GM10248 (cell line): ENCODE data around the gene KCND3.

Experiments used
- CTCF ChIA-PET: fragments of 300-600 bp; sonication (Branson Sonifier 250); formaldehyde crosslinking; extraction: SDS; loops from one replicate; lab custom pipeline; 2021; ENCODE audit warnings: antibody characterized with exemption; lab: Yijun Ruan, JAX
- POLR2A ChIA-PET: fragments of 350-650 bp; sonication (Branson Sonifier 250); formaldehyde crosslinking; extraction: SDS; loops from one replicate; lab custom pipeline; 2020; ENCODE audit warnings: antibody characterized with exemption; lab: Yijun Ruan, JAX
- DNase-seq: peaks from one replicate; pipeline ENCODE4 v3.0.0; 2012; ENCODE audit errors: extremely low spot score
- CTCF ChIP-seq: IDR thresholded peaks from 2 replicates; pipeline ENCODE4 v1.5.1; 2012; ENCODE audit warnings: mild to moderate bottlenecking, low read depth; ENCODE audit errors: extremely low read depth, missing control alignments, control extremely low read depth

The KCND3 gene

GRCh38 chr1:111831153-111831552, 158.3 kb downstream of the KCND3 start:
- ChIA-PET POLR2A (no interaction called here), CTCF (no interaction called here)
- no peak for TF ChIP-seq CTCF
- no peak for DNase-seq

- no peak for DNase-seq
- no peak for TF ChIP-seq CTCF
- ChIA-PET POLR2A (no interaction called here), CTCF (interaction anchor here (1.3 kb wide), 1 partner anchor 10 kb away, joined by 4 read pairs; no protein-coding TSS in a partner anchor)
These were observed 161.5 kb downstream of the KCND3 start for GRCh38 chr1:111827946-111828345.

- no peak for TF ChIP-seq CTCF
- ChIA-PET POLR2A (no interaction called here), CTCF (no interaction called here)
- no peak for DNase-seq
These were observed 163.2 kb downstream of the KCND3 start for GRCh38 chr1:111826278-111826677.

- CTCF ChIA-PET = no interaction called here
- TF ChIP-seq CTCF = no peak
- POLR2A ChIA-PET = no interaction called here
- DNase-seq = no peak
These were observed 164.3 kb downstream of the KCND3 start for GRCh38 chr1:111825217-111825616.

GRCh38 chr1:111822138-111822537, 167.3 kb downstream of the KCND3 start:
- no peak for TF ChIP-seq CTCF
- ChIA-PET CTCF (no interaction called here), POLR2A (no interaction called here)
- no peak for DNase-seq

GRCh38 chr1:111821121-111821745, 168.2 kb downstream of the KCND3 start:
- TF ChIP-seq CTCF = no peak
- POLR2A ChIA-PET = no interaction called here
- CTCF ChIA-PET = no interaction called here
- DNase-seq = no peak
